ENCODE data around the gene WNT6.
A peak's percentile ranks its signal among the peaks of the same experiment; 100 is the strongest.

The WNT6 gene

GRCh38 chr2:218887079-218887478, 27.5 kb downstream of the WNT6 start:
- Histone ChIP-seq H3K4me3 (no peak overlapping the region), H3K27ac (no peak overlapping the region)
- no peak for TF ChIP-seq CTCF (IDR thresholded peaks at IDR 0.05)
- no peak for DNase-seq (ENCODE audit: low spot score)

- DNase-seq (ENCODE audit: low spot score) = no peak
- no peak for TF ChIP-seq CTCF (IDR thresholded peaks at IDR 0.05)
- no peak overlapping the region for H3K4me3 ChIP-seq
- H3K27ac ChIP-seq = no peak overlapping the region
These were observed 28.7 kb downstream of the WNT6 start for GRCh38 chr2:218888341-218888740.

- H3K27ac ChIP-seq = no peak overlapping the region
- H3K4me3 ChIP-seq = no peak overlapping the region
- TF ChIP-seq CTCF (IDR thresholded peaks at IDR 0.05) = no peak
- no peak for DNase-seq (ENCODE audit: low spot score)
These were observed 30.3 kb downstream of the WNT6 start for GRCh38 chr2:218889937-218890336.

GRCh38 chr2:218890369-218890768, 30.8 kb downstream of the WNT6 start:
- no peak for DNase-seq (ENCODE audit: low spot score)
- TF ChIP-seq CTCF (IDR thresholded peaks at IDR 0.05) = no peak
- Histone ChIP-seq H3K4me3 (no peak overlapping the region), H3K27ac (no peak overlapping the region)

- H3K4me3 ChIP-seq = no peak overlapping the region
- no peak for TF ChIP-seq CTCF (IDR thresholded peaks at IDR 0.05)
- peak; percentile 58 for DNase-seq (ENCODE audit: low spot score)
- no peak overlapping the region for H3K27ac ChIP-seq
These were observed 31.9 kb downstream of the WNT6 start for GRCh38 chr2:218891275-218892135.

- no peak overlapping the region for H3K27ac ChIP-seq
- H3K4me3 ChIP-seq = peak overlapping the region; percentile 72
- peak; percentile 75 for DNase-seq (ENCODE audit: low spot score)
- no peak for TF ChIP-seq CTCF (IDR thresholded peaks at IDR 0.05)
These were observed 33.2 kb downstream of the WNT6 start for GRCh38 chr2:218892693-218893348.

All from coronary artery (tissue), 2 donors.